ENCODE data around the gene UBE2I.

The UBE2I gene

DNA sequence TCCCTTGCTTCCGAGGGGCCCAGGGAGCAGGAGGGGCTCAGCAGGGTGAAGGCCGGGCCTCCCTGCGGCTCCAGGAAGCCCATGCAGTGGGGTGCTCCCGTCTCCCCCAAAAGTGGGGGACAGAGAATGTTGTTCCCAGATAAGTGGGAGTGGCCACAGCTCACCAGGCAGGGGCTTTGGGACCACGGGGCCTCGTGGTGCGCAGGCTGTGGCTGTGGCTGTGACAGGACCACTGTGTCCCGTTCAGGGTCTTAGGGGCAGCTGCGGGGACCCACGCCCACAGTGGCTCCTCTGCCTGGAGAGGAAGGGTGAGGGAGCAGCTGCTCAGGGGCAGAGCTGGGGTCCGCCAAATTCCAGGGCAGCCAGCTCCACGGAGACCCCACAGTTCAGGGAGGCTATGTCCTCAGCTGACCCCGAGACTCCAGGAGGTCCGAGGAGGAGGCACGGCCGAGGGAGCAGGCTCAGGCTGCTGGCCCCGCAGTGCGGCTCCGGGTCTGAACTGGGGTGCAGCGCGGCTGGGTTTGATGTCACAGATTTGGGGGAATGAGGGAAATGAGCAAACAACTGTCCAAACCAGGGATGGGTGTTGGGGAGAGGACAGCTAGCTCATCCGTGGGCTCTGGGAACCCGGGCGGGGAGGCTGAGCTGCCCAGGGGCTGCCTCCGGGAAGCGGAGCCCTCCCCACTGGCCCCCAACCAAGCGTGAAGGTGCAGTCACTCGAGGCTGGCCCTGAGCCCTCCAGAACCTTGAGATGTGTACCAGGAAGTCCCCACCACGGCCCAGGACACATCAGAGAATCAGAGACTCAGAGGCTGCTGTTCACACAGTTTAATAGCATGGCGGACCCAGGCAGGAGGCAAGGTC, 30.1 kb upstream of the UBE2I start:
- Histone ChIP-seq H3K36me3 (replicated peaks) (no peaks in the 10 kb centered on the region), H3K27me3 (replicated peaks) (peaks cover 21% of the 10 kb centered on the region), H3K27ac (no peak overlapping the region), H3K4me3 (ENCODE audit: low read depth, low read length) (no peak overlapping the region)
- no peak for DNase-seq
- TF ChIP-seq, protein P1, sequence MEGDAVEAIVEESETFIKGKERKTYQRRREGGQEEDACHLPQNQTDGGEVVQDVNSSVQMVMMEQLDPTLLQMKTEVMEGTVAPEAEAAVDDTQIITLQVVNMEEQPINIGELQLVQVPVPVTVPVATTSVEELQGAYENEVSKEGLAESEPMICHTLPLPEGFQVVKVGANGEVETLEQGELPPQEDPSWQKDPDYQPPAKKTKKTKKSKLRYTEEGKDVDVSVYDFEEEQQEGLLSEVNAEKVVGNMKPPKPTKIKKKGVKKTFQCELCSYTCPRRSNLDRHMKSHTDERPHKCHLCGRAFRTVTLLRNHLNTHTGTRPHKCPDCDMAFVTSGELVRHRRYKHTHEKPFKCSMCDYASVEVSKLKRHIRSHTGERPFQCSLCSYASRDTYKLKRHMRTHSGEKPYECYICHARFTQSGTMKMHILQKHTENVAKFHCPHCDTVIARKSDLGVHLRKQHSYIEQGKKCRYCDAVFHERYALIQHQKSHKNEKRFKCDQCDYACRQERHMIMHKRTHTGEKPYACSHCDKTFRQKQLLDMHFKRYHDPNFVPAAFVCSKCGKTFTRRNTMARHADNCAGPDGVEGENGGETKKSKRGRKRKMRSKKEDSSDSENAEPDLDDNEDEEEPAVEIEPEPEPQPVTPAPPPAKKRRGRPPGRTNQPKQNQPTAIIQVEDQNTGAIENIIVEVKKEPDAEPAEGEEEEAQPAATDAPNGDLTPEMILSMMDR (IDR thresholded peaks at IDR 0.05; ENCODE audit: low read depth, low read length, missing control alignments) = no peak
- in situ Hi-C loops (cut with HindIII; ENCODE audit: low pct_ligation_motif_present, low sequenced_read_pairs) = no loop called here

DNA sequence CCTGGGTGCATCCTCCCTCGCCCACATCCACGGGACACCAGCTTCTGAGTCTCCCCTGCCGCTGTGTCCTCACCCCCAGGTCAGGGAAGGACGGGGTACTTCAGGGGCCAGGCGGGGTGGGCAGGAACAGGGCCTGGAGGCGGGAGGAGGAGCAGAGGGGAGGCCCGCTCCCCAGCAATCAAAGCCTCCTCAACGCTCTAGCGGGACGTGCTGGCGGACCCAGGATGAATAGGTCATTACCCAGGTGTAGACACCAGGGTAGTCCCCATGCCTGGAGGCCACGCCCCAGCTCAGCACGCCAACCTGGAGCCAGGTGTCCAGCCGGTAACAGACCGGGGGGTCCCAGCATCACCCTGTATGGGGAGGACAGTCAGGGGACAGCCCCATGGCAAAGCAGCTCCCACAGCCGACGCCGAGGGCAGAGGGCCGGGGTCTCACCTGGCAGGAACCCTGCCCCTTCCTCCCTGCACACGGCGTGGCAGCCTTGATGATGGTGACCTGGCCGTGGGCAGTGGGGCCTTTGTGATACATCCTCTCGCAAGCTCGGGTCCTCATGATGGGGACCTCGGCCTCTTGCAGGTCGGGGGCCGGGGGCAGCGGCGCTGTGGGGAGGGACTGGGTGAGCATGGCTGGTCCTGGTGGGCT, 29.4 kb upstream of the UBE2I start:
- TF ChIP-seq, protein P1 (IDR thresholded peaks at IDR 0.05; ENCODE audit: low read depth, low read length, missing control alignments) = no peak
- Histone ChIP-seq H3K27me3 (replicated peaks) (peaks cover 21% of the 10 kb centered on the region), H3K4me3 (ENCODE audit: low read depth, low read length) (no peak overlapping the region), H3K27ac (no peak overlapping the region), H3K36me3 (replicated peaks) (no peaks in the 10 kb centered on the region)
- no peak for DNase-seq
- in situ Hi-C loops (cut with HindIII; ENCODE audit: low pct_ligation_motif_present, low sequenced_read_pairs) = no loop called here

DNA sequence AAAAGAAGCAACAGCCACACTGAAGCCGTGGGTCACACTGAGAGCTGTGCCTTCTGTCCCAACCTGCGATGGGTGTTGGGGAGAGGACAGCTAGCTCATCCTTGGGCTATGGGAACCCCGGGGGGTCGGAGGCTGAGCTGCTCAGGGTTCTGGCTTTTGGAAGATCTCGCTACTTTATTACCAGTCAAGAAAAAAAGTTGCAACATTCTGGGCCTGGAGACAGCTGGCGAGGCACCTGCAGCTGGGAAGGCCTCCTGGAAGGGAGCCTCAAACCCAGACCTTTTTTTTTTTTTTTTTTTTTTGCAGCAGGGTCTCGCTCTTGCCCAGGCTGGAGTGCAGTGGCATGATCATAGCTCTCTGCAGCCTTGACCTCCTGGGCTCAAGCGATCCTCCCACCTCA, 28.7 kb upstream of the UBE2I start:
- no peak for DNase-seq
- H3K4me3 ChIP-seq (ENCODE audit: low read depth, low read length) = no peak overlapping the region
- in situ Hi-C loops (cut with HindIII; ENCODE audit: low pct_ligation_motif_present, low sequenced_read_pairs) = no loop called here
- TF ChIP-seq, protein P1 (IDR thresholded peaks at IDR 0.05; ENCODE audit: low read depth, low read length, missing control alignments) = no peak
- no peak overlapping the region for H3K27ac ChIP-seq
- no peaks in the 10 kb centered on the region for H3K36me3 ChIP-seq (replicated peaks)
- H3K27me3 ChIP-seq (replicated peaks) = peaks cover 21% of the 10 kb centered on the region

DNA sequence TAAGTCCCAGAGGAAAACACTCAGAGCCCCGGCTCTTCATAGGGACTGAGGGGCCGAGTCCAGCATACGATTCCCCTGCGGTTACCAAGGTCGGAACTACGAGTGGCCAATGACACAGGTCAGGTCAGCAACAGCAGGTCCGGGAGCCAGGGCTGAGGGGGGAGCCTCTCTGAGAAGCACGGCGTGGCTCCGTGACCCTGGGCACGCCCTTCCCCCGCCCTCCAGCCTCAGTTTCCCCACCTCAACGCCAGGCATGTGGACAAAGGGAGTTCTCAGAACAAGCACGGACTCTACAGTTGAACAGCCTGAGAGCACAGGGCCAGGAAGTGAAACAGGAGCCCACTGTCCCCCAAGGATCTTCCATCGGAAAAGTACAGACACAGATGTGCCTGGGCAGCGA, 27.9 kb upstream of the UBE2I start:
- Histone ChIP-seq H3K27me3 (replicated peaks) (peaks cover 21% of the 10 kb centered on the region), H3K36me3 (replicated peaks) (no peaks in the 10 kb centered on the region), H3K27ac (no peak overlapping the region), H3K4me3 (ENCODE audit: low read depth, low read length) (no peak overlapping the region)
- TF ChIP-seq, protein P1 (IDR thresholded peaks at IDR 0.05; ENCODE audit: low read depth, low read length, missing control alignments) = no peak
- DNase-seq = no peak
- in situ Hi-C loops (cut with HindIII; ENCODE audit: low pct_ligation_motif_present, low sequenced_read_pairs) = no loop called here

DNA sequence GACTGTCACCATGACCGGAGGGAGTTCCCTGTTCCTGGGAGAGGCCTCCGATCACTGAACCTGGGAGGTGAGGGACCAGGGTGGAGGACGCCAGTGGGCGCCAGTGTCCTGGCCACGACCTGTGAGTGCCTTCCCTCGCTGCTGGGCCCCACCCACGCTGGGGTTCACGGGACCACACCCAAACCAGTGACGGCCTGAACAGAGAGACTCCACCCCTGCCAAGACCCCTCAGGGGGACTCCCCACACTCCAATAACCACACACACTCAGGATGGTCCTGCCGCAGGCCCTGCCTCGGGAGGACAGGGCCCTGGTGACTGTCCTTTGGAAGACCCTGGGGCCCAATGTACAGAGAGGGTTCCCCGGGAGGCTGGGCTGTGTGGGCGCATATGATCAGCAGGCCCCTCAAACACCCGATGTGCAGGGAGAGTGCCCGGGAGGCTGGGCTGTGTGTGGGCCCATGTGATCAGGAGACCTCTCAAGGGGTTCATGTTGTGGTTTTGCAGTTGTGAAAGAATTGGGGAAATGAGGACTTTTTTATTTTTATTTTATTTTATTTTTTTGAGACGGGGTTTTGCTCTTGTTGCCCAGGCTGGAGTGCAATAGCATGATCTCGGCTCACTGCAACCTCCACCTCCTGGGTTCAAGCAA, 27.0 kb upstream of the UBE2I start:
- TF ChIP-seq, protein P1 (IDR thresholded peaks at IDR 0.05; ENCODE audit: low read depth, low read length, missing control alignments) = no peak
- Histone ChIP-seq H3K27ac (no peak overlapping the region), H3K4me3 (ENCODE audit: low read depth, low read length) (no peak overlapping the region), H3K36me3 (replicated peaks) (no peaks in the 10 kb centered on the region), H3K27me3 (replicated peaks) (peaks cover 24% of the 10 kb centered on the region)
- no peak for DNase-seq
- in situ Hi-C loops (cut with HindIII; ENCODE audit: low pct_ligation_motif_present, low sequenced_read_pairs) = no loop called here
